ENCODE results near the gene CFAP65.

Gene CFAP65, protein sequence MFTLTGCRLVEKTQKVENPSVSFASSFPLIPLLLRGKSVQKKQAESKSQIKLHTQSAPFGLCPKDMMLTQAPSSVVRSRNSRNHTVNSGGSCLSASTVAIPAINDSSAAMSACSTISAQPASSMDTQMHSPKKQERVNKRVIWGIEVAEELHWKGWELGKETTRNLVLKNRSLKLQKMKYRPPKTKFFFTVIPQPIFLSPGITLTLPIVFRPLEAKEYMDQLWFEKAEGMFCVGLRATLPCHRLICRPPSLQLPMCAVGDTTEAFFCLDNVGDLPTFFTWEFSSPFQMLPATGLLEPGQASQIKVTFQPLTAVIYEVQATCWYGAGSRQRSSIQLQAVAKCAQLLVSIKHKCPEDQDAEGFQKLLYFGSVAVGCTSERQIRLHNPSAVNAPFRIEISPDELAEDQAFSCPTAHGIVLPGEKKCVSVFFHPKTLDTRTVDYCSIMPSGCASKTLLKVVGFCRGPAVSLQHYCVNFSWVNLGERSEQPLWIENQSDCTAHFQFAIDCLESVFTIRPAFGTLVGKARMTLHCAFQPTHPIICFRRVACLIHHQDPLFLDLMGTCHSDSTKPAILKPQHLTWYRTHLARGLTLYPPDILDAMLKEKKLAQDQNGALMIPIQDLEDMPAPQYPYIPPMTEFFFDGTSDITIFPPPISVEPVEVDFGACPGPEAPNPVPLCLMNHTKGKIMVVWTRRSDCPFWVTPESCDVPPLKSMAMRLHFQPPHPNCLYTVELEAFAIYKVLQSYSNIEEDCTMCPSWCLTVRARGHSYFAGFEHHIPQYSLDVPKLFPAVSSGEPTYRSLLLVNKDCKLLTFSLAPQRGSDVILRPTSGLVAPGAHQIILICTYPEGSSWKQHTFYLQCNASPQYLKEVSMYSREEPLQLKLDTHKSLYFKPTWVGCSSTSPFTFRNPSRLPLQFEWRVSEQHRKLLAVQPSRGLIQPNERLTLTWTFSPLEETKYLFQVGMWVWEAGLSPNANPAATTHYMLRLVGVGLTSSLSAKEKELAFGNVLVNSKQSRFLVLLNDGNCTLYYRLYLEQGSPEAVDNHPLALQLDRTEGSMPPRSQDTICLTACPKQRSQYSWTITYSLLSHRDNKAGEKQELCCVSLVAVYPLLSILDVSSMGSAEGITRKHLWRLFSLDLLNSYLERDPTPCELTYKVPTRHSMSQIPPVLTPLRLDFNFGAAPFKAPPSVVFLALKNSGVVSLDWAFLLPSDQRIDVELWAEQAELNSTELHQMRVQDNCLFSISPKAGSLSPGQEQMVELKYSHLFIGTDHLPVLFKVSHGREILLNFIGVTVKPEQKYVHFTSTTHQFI (N-terminal part only)

DNA sequence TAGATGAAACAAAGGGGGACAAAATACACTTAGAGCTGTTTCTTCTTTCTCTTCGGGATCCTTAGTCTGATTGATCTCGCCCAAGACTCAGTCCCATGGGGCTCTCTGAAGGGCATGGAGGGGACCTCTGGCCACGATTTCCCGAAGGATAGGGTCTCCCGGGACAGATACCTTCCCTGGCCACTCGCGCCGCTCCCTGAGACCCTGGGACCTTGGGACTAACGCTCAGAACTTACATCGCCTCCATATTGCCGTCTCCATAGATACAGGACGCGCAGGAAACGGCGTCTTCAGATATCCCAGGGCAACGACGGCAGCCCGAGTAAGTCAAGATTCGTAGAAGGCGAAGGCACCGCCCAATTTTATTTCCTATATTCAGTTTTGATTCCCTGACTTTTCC is at the start of gene CFAP65:
CFAP65 (minus strand) TSS at position 265 of the 400 bp plus-strand sequence. CDS start 2,468 bp downstream, outside the sequence.
- DNase-seq, result peak in 1 of 2 donors; percentile 41

DNA sequence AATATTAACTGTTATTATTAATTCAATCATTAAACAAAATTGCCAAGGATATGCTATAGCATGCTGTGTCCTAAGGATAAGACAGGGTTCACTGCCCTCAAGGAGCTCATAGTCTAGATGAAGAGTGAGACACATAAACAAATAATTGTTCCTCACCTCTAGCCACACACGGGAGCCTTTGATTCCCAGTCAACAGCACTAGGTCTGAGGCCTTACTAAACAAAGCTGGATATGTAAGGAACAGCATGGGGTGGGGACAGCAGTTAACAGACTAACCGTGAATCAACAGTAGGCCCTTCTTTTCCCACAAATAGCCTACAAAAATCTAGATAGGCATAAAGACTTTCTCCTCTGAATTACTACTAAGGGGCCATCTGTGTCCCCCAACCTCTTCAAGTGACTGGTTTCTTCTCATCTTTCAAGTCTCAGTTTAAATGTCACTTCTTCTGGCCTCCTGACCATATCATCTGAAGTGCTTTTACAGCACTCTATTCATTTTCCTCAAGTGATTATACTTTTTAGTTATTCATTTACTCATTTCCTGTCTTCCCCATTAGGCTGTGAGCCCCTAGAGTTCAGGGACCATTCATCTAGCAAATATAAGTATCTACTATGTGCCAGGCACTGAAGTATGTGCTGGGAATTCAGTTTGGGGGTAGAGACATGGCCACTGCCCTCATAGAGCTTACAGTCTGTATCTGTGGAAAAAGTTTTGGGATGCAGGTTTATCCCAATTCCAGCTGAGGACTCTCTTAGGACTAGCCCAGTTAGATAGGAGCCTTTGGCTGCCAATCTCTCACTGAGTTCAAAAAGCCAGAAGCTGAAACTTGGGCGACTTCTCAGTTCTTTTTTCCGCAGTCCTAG is 49.4 kb upstream of the CFAP65 start:
- no peak for DNase-seq

DNA sequence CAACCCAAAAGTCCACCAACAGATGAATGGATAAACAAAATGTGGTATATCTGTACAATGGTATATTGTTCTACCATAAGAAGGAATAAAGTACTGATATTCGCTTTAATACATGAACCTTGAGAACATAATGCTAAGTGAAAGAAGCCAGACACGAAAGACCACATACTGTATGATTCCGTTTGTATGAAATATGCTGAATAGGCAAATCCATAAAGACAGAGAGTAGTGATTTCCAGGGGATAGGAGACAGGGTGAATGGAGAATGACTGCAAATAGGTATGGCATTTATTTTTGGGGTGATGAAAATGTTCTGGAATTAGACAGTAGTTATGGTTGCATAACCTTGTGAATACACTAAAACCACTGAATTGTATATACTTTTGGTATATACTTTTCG is 48.0 kb upstream of the CFAP65 start:
- no peak for DNase-seq

DNA sequence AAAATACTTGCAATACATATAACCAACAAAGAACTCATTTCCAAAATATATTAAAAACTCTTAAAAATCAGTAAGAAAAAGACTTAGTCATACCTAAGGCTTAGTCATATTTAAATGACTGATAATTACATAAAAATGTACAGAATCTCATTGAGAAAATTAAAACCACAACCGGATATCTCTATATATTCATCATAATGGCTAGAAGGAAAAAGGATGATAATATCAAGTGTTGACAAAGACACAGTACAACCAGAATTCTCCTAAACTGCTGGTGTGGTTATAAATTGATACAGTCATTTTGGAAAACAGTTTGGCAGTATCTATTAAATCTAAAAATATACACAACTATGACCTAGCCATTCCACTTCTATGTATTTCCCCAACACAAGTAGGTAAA is 46.5 kb upstream of the CFAP65 start:
- no peak for DNase-seq

DNA sequence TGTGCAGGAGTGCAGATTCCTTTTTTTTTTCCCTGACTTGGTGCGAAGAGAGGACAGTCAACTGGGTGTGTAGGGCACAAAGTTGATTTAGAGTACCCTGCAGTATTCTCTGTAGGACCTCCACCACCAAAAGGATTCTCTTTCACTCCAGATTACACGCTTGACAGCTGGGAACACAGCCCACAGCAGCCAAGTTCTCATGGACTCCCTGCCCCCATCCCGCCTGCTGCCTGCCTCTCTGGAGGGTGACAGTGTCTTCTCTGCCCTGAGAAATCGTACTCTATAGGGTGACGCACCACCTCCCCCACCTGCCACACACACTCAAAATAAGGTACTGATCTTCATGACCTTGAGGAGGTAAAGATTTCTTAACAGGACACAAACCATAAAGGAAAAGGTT is 46.0 kb upstream of the CFAP65 start:
- DNase-seq, result no peak

DNA sequence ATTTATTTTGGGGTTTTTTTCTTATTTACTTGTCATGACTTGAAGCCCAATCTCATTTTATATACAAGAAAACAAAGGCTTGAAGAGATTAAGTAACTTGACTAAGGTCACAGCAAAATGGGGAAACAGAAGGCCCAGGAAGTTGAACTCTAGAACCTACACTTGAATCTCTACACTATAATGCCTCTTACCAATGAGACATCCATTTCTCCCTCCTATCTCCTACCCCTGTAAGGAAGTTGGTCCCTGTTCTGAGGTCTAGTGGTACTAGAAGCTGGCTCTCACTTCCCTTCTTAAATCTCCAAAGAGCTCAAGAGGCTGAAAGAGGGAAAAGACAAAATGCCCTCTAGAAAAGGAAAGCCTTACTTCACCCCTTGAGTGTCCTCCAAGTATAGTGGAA is 44.9 kb upstream of the CFAP65 start:
- no peak for DNase-seq

DNA sequence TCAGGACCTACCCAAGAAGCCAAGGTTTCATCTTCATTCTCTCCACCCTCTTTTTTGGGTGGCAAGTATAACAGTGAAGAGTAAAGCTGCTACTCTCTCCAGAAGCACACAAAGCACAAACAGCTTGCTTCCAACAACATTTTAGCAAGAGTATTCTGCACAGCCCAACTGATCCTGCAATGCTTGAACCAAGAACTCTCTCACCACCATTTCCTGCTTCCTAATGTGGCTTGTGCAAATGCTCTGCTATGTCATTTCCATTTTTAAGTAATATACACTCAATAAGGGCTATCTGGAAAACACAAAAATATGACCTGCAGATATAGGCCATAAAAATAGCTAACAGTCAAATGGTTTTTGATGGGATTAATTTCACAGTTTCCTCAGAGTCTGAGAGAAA is 43.5 kb upstream of the CFAP65 start:
- no peak for DNase-seq

DNA sequence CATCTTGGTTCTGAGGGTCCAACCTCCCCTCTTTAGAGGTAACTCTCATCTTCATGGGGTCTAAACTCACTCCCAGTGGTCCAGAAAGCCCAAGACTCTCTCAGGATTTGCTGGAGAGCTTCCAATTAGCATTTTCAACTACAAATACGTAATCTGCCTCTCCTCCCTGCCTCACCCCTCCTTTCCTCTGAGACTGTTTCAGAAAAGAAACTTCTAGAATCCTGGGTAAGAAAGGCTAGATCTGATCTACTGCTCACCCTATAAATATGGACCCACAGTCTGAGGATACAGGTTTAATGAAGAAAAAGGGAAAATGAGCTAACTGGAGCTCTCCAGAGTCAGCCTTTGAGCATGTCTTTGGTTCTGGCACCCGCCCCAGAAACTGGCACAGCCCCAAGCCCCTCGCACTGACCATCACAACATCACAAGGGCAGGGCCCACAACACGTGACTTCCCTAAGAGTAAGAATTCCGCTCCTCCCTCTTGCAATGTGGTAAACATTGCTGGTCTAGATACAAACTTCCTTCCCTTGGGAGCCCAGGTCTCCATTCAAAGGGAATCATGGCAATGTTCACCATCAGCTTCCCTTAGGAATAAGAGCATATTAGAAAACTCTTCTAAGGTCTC is 41.1 kb upstream of the CFAP65 start:
- no peak for DNase-seq

DNA sequence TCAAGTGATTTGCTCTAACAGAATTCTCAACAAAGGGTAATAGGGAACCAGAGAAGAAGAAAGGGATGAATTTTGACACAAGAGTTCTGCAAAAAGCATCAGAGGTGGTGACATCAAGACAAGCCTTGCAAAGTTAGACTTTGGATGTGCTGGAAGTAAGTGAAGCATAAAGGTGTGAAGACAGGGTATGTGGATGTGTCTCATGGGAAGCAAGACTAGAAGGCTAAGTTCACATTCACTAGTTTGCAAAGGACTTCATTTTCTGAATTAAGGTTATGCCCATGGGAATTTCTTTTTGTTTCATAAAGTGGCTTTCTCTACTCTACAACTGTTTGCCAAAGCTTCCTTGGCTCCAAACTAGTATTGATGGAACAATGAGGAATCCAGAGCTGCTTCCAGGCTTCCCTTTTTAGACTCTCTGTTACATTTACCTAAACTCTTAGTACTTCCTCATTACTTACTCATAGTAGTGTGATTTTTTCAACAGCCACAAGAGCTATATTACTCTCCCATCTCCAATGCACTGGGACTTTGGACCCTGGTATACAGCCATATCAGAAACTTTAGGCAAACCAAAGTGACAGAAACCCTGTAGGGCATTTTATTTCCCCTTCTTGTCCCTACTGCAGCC is 40.5 kb upstream of the CFAP65 start:
- no peak for DNase-seq

DNA sequence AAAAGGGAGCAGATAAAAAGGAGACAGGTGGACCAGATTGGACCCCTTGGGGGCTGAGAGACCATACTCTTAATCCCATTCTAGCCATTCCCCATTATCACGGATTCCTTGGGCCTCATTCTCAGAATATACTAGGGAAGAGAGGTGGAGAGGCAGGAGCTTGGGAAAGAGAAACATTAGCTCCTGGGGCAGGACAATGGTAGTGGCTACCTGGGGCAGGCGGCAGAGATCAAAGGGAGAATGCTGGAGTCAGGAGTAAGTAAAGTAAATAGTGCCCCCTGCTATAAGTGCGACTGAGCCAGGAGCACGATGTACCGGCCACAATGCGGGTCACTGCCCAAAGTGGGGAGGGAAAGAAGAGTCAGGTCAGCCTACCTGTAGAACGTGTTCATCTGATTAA is 39.8 kb upstream of the CFAP65 start:
- no peak for DNase-seq

DNA sequence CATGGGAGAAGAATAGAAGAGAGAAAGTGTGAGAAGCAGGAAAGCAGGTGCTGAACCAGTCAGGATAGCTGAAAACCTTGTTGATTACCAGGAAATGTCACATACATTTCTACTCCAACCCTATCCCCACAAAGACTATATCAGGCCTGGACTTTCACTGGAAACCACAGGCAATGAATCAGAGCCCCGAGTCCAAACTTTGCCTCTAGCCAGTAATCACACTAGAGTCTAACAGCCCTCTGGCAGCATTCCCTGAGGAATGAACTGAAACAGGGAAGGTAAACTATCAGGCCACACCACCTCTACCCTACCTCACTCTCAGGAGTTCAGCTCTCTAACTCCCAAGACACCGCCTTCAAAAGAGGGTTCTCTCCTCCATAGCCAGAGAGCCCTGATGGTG is 38.1 kb upstream of the CFAP65 start:
- no peak for DNase-seq

DNA sequence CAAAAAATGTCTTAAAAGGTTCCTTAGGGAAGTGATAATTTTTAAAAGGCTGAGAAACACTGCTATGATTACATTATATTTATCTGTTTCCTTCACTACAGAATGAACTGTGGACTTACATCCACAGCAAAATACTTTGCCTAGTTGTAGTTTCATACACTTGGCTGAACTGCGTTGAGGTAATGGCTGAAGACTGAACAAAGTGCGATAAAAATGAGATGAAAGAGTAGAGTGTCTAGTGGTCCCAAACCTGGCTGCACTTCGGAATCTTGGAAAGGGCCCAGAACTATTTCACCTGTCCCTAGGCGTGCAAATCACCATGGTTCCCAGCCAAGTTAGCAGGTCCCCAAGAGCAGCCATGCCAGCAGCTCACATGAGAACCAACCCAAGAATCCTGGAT is 37.6 kb upstream of the CFAP65 start:
- no peak for DNase-seq

DNA sequence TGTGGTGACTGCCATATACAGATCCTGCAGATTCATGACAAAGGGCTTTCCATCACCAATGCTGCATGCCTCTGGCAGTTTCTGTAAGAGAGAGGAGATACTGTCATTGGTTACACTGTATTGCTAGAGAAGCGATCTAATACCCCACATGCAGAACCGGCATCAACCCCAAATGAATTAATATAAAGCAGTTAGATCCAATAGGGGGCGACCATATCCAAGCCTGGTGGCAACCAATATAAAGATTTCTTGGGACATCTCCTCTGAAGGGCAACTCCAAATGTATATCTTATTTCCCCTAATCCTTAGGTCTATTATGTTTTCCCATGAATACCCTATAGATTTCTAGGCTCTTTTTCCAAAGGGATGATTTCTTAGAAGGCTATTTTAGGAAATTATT is 36.8 kb upstream of the CFAP65 start:
- no peak for DNase-seq

DNA sequence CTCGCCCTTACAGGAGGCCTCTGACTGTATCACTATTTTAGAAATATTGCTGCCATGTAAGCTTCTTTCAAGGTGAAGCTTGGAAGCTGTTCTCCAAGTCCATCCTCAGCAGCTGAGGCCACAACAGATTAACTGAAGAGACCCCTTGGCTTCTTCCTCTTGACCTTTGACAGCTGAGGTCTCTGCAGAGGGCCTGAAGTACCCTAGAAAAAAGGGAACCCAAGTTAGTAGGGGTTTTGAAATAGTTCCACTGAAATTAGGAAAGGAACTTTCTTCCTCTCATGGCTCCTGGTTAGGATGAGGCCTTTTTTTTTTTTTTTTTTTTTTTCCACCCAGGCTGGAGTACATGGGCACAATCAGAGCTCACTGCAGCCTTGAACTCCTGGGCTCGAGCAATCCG is 34.9 kb upstream of the CFAP65 start:
- no peak for DNase-seq

DNA sequence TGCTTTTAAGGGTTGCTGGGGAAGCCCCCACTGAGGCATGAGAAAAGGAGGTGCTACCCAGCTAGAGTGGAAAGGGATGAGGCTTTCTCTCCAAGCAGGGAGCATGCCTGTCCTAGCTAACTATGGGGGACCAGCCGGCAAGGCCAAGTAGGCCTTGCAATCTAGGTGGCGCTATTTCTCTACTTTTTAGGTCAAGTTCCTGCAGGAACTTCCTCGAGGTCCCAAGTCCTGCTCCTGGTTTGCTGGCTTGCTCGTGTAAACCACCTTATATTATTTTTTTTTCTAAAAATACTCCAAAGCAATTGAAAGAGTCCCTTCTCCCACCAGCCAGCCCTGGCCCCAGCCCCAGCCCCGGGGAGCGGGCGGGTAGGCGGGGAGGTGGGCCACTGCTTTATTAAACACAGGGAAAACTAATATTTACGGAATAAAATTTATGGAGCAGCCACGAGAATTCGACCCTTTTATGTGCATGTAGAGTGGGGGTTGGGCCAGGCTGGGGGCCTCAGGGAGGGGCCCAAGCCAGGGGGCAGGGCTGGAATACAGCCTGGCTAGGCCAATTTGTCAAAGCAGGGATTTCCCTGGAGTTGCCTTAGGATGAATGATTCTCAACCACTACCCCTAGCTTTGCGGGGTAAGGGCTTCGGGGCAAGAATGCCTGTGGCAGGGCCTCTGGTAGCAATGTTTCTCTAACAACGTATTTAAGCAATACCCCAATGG is 32.3 kb upstream of the CFAP65 start:
- peak in 1 of 2 donors; percentile 29 for DNase-seq

DNA sequence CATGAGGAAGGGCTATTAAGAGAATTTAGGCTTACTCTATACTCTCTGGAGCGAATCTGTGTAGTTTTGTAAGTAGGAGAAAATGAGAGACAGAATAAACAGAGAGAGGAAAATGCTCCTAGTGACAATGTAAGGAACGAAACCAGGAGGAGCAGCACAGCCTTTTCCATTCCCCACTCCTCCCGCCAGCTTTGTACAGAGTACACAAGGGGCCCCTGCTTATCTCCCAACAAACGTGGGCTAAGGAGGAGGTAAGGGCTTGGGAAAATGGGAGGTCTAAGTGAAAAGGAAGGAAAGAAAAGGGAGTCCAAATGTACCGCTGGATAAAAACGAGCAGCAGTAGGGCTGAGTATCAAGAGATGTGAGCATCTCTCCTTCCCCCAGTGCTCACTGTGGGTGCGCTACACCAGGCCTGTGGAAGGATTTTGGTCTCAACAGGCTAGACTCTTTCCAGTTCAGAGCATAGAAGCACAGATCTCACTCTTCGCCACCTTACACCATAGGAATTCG is 31.5 kb upstream of the CFAP65 start:
- DNase-seq, result no peak

DNA sequence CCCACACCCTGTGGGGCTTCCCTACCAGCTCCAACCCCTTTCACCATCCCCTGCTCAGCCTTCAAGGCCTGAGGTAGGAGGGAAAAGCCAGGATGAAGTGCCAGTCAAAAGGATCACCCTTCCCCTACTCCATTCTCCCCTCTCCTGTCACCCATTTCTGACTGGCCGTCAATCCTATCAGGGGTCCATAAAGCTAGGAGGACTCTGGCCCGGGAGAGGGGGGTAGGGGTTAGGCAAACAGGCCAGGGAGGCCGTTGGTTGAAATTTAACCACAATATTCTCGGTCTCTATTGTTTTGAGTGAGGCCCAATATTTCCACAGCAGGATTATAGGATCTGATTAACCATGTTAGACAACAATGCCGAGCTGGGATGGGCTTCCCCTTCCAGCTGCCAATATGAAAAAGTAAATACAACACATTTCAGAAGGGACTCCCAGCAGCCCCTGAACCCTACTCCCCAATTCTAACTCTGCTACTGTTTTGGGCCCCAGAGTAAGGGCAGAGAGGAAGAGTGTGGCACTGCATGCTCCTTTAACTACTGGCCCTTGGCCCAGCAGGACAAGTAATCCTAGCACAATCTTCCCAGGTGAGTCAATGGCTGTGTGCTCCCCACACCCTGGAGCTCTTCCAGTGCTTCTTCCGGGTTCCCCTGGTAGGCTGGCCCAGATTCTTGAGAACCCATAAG is 30.0 kb upstream of the CFAP65 start:
- DNase-seq, result no peak

DNA sequence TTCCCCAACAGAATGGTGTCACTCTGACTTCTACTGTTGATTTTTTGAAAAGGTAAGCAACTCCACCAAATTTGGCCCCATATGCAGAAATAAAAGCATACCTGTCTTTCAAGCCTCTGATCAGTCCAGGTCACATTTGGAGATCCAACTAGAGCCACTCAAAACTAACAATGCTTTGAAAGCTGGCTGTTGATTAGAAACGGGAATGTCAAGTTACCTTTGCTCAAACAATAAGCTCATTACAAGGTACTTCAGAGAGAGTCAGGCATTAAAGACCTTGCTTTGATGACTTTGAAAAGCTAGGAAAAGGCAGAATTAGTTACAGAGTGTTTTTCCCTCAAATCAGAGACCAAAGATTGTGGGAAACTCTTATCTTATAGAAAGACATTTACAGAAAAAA is 24.2 kb upstream of the CFAP65 start:
- DNase-seq, result no peak

DNA sequence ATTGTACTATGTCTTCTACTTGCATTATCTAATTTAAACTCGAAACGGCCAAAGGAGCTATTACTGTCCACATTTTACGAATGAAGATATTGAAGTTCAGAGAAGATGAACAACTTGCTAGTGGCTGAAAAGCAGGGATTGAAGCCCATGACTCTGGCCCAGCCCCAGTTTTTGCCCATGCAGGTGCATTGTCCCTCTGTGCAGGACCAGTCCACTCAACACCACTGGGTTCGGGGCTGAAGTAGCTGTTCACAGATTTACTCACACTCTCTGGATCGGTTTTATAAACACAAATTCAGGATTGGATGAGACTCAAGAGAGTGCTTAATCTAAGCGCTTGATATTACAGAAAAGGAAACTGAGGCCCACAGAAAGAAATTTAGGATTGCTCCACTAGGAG is 20.8 kb upstream of the CFAP65 start:
- no peak for DNase-seq
